Fibroblast of lung (primary cell): ENCODE results near the gene IFTAP. TPM values are rescaled to one million over a fixed set of nuclear protein-coding genes. Genes with fewer than 3 reads are reported as not detected.

ENCODE experiments used
- DNase-seq, 2 donors: peaks; one replicate each; pipeline versions ENCODE4 v3.0.0 to v3.0.0-alpha.2; 2010; ENCODE audit warnings: low read depth in 2 of 2
- H2AFZ ChIP-seq: 2 replicates; pipeline ENCODE4 v1.5.1; 2012; ENCODE audit warnings: low read length, control low read depth, inconsistent platforms
- H3K27ac ChIP-seq: 2 replicates; pipeline ENCODE4 v1.5.1; 2011; ENCODE audit warnings: low read length, control low read depth; ENCODE audit not compliant: insufficient read depth
- H3K27me3 ChIP-seq: 2 replicates; pipeline ENCODE4 v1.5.1; 2011; ENCODE audit warnings: mild to moderate bottlenecking, low read length; ENCODE audit not compliant: control insufficient read depth, insufficient read depth
- H3K36me3 ChIP-seq: 2 replicates; pipeline ENCODE4 v1.5.1; 2011; ENCODE audit warnings: low read length; ENCODE audit not compliant: control insufficient read depth, insufficient read depth
- H3K4me1 ChIP-seq: 2 replicates; pipeline ENCODE4 v1.5.1; 2011; ENCODE audit warnings: low read length; ENCODE audit not compliant: control insufficient read depth, insufficient read depth; ENCODE audit errors: extremely low read depth
- H3K4me2 ChIP-seq: 2 replicates; pipeline ENCODE4 v1.5.1; 2011; ENCODE audit warnings: low read length, control low read depth; ENCODE audit not compliant: insufficient read depth; ENCODE audit errors: extremely low read depth
- H3K4me3 ChIP-seq, 4 experiments: fragments of 200-600 bp in 1 of 4; sonication (generic) in 1 of 4; replicated peaks in 1 of 4; 2 replicates each; pipeline ENCODE4 v1.5.1; 2011 to 2016; ENCODE audit warnings: low read length in 4 of 4, low read depth in 3 of 4, mild to moderate bottlenecking in 3 of 4, control low read depth in 2 of 4, inconsistent platforms in 1 of 4, mixed read lengths in 1 of 4; ENCODE audit not compliant: insufficient read depth in 1 of 4; ENCODE audit errors: control extremely low read depth in 1 of 4
- H3K79me2 ChIP-seq: 2 replicates; pipeline ENCODE4 v1.5.1; 2012; ENCODE audit warnings: mild to moderate bottlenecking, low read length, inconsistent platforms; ENCODE audit not compliant: control insufficient read depth, insufficient read depth
- H3K9ac ChIP-seq: 2 replicates; pipeline ENCODE4 v1.5.1; 2011; ENCODE audit warnings: mild to moderate bottlenecking, low read length, control low read depth; ENCODE audit not compliant: insufficient read depth
- H3K9me3 ChIP-seq: 2 replicates; pipeline ENCODE4 v1.5.1; 2012; ENCODE audit warnings: low read depth, low read length; ENCODE audit not compliant: control insufficient read depth, insufficient read depth
- H4K20me1 ChIP-seq: 2 replicates; pipeline ENCODE4 v1.5.1; 2011; ENCODE audit warnings: low read length; ENCODE audit not compliant: control insufficient read depth, insufficient read depth; ENCODE audit errors: extremely low read depth
- CTCF ChIP-seq, 2 donors: IDR thresholded peaks in 1 of 2; conservative IDR thresholded peaks in 1 of 2; 1 replicate in 1 of 2; 2 replicates in 1 of 2; pipeline ENCODE4 v1.5.1; 2011 to 2012; ENCODE audit warnings: low read length in 2 of 2, control low read depth in 1 of 2, inconsistent platforms in 1 of 2, low read depth in 1 of 2, mild to moderate bottlenecking in 1 of 2
- EZH2 ChIP-seq: IDR thresholded peaks from 2 replicates; pipeline ENCODE4 v1.5.1; 2012; ENCODE audit warnings: low read length, control low read depth, mild to moderate bottlenecking; ENCODE audit errors: missing control alignments
- polyA plus RNA-seq, 2 donors: library from polyadenylated mRNA; depleted of rRNA in 1 of 2; stranded (reverse) in 1 of 2; unstranded in 1 of 2; fragments of >200 nt; gene quantifications; 2 replicates each; pipeline ENCODE4 v1.2.1, GENCODE V29; 2011 to 2012; ENCODE audit warnings: missing spikeins in 1 of 2
- total RNA-seq: library from RNA; depleted of rRNA; stranded (reverse); fragments of >200 nt; gene quantifications from 2 replicates; pipeline ENCODE4 v1.2.1, GENCODE V29; 2014

Gene IFTAP
- total and polyA plus RNA-seq, 2 donors (not counting 1 experiment from before 2014, with no cell fraction given), result 41.1 to 42.7 TPM

DNA sequence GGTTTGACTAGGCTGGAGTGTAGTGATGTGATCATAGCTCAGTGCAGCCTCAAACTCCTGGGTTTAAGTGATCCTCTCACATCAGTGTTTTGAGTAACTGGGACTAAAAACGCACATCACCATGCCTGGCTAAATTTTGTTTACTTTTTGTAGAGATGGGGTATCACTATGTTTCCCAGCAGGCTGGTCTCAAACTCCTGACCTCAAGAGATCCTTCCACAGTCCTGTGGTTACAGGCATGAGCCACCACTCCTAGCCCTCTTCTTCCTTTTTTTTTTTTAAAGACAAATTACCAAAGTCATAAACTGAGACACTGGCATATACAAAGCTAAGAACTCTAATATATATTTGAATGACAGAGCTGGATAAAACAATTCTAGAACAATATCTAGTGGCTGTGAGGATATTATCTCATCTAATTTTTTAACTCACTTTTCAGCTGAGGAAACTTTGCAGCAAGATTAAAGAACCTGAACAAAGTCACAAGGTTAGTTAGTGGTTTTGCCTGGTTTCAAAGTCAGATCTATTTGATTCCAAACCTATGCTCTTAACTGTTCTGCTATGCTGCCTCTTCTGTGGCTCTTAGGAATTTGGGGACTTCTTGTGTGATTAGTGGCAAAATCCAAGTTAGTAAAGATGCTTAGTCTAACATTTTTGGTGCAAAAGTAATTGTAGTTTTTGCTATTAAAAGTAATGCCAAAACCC lies 99.0 kb downstream of the IFTAP start:
- Histone ChIP-seq H3K4me3 (no peak overlapping the region), H3K9me3 (no peaks in the 10 kb centered on the region), H3K27me3 (peaks cover 7% of the 10 kb centered on the region), H3K4me2 (no peak overlapping the region), H3K27ac (no peak overlapping the region), H2AFZ (no peak overlapping the region), H3K36me3 (no peaks in the 10 kb centered on the region), H3K9ac (no peak overlapping the region), H3K79me2 (no peaks in the 10 kb centered on the region), H3K4me1 (no peaks in the 10 kb centered on the region), H4K20me1 (no peaks in the 10 kb centered on the region)
- DNase-seq, result no peak
- TF ChIP-seq EZH2, result no peak
- TF ChIP-seq CTCF (conservative IDR thresholded peaks at IDR 0.05 in 1 of 2, IDR thresholded peaks at IDR 0.05 in 1 of 2; ENCODE audit: low read depth in 1 of 2, low read length in 2 of 2), result no peak

DNA sequence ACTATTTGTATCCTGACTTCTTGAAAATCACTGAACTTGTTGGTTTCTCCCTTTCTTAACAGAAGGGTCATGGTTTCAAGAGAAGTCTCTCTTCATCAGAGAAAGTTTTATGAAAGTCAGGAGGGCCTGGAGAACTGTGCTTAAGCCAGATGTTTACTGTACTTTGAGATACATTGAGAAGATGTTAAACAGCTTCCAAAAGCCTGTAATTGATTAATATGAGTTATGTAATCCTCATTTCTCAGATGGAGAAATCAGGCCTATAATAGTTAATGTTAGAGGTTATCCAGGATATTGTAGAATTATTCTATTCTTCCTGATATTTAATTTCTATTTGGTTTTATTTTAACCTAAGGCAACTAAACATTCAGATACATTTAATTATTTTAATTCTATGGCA lies 100.8 kb downstream of the IFTAP start:
- no peaks in the 10 kb centered on the region for H3K79me2 ChIP-seq
- TF ChIP-seq CTCF (conservative IDR thresholded peaks at IDR 0.05 in 1 of 2, IDR thresholded peaks at IDR 0.05 in 1 of 2; ENCODE audit: low read depth in 1 of 2, low read length in 2 of 2) (no peak), EZH2 (no peak)
- no peak overlapping the region for H3K4me3 ChIP-seq
- H4K20me1 ChIP-seq, result no peaks in the 10 kb centered on the region
- H3K27me3 ChIP-seq, result peaks cover 7% of the 10 kb centered on the region
- H3K4me1 ChIP-seq, result no peaks in the 10 kb centered on the region
- no peaks in the 10 kb centered on the region for H3K9me3 ChIP-seq
- DNase-seq, result no peak
- H3K4me2 ChIP-seq, result no peak overlapping the region
- no peak overlapping the region for H3K9ac ChIP-seq
- H3K36me3 ChIP-seq, result no peaks in the 10 kb centered on the region
- H2AFZ ChIP-seq, result no peak overlapping the region
- H3K27ac ChIP-seq, result no peak overlapping the region

- Histone ChIP-seq H3K4me1 (no peaks in the 10 kb centered on the region), H3K27ac (no peak overlapping the region), H3K79me2 (no peaks in the 10 kb centered on the region), H4K20me1 (no peaks in the 10 kb centered on the region), H3K4me2 (no peak overlapping the region), H2AFZ (no peak overlapping the region), H3K4me3 (no peak overlapping the region), H3K27me3 (peaks cover 7% of the 10 kb centered on the region), H3K9ac (no peak overlapping the region), H3K36me3 (no peaks in the 10 kb centered on the region), H3K9me3 (no peaks in the 10 kb centered on the region)
- no peak for DNase-seq
- TF ChIP-seq EZH2 (no peak), CTCF (conservative IDR thresholded peaks at IDR 0.05 in 1 of 2, IDR thresholded peaks at IDR 0.05 in 1 of 2; ENCODE audit: low read depth in 1 of 2, low read length in 2 of 2) (no peak)
Measured at GRCh38 chr11:36695571-36695970, 101.3 kb downstream of the IFTAP start.
